Lower leg skin (tissue), 4 donors: Measurements from ENCODE around the gene TERT. TPM values are rescaled to one million over a fixed set of nuclear protein-coding genes. Genes with fewer than 3 reads are reported as not detected.
"Not testable (repeated sequence)": the region's sequence is repeated elsewhere in the genome, so short reads cannot be mapped to it uniquely, and the experiment has no call there.

Source experiments
- DNase-seq, 2 donors: peaks; one replicate each; pipeline ENCODE4 v3.0.0-alpha.2; 2019; ENCODE audit warnings: low spot score in 2 of 2
- H3K4me3 ChIP-seq: fragments of 200-600 bp; sonication (generic); 2 replicates; pipeline ENCODE4 v1.5.1; 2017; ENCODE audit warnings: mild to moderate bottlenecking, low read depth; ENCODE audit not compliant: poor library complexity, severe bottlenecking
- CTCF ChIP-seq, 3 donors: fragments of 450-650 bp; IDR thresholded peaks; one replicate each; pipeline ENCODE4 v1.5.1; 2016; ENCODE audit warnings: antibody characterized with exemption in 3 of 3, mild to moderate bottlenecking in 3 of 3, moderate library complexity in 2 of 3
- POLR2A ChIP-seq, 2 donors: fragments of 450-650 bp; IDR thresholded peaks; one replicate each; pipeline ENCODE4 v1.6.1; 2016 to 2017; ENCODE audit warnings: antibody characterized with exemption in 2 of 2, mild to moderate bottlenecking in 1 of 2, moderate library complexity in 1 of 2
- WGBS, 2 donors: methylation state at CpG; one replicate each; pipeline ENCODE4 v1.1.5; 2018; 5-methylcytosine and 5-hydroxymethylcytosine counted together
- intact Hi-C: fragments of 100-400 bp; cut with DNase I; formaldehyde crosslinking; loops from one replicate; pipeline ENCODE4 v1.15.0; 2023; ENCODE audit warnings: low total_unique reads
- total RNA-seq, 4 donors: library from RNA; depleted of rRNA; stranded (reverse); fragments of >200 nt; gene quantifications; one replicate each; pipeline ENCODE4 v1.1.0, GENCODE V29; 2016

The TERT gene
- total RNA-seq, 4 donors from 2014 or later: 0.13 to 0.38 TPM; not detected in 2

DNA sequence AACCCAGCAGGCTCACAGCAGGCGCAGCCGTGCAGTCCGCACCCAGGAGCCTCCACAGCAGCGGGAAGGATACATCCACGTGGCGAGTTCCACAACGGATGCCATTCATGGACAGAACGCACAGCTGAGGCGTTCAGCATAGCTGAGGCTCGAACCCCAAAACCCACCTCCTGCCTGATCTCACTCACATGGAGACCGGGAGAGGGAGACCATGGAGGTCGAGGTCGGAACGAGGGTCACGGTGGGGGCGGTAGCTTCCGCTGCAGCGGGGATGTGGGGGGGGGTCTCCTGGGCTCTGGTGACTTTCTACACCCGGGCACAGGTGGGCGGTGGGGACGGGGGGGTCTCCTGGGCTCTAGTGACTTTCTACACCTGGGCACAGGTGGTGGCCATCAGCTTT is 17.5 kb downstream of the TERT start:
- intact Hi-C loops: no loop called here
- TF ChIP-seq CTCF (IDR thresholded peaks at IDR 0.05): no peak
- no peak for TF ChIP-seq POLR2A (IDR thresholded peaks at IDR 0.05)
- no peak overlapping the region for H3K4me3 ChIP-seq
- no peak for DNase-seq
- WGBS, 2 donors: 90% methylated on average over 21 of the region's 21 CpGs

GRCh38 chr5:1276930-1277329 is 17.9 kb downstream of the TERT start:
- H3K4me3 ChIP-seq: no peak overlapping the region
- no peak for TF ChIP-seq POLR2A (IDR thresholded peaks at IDR 0.05)
- TF ChIP-seq CTCF (IDR thresholded peaks at IDR 0.05): no peak
- DNase-seq: no peak
- intact Hi-C loops: no loop called here
- 84 to 90% methylated on average over 17 to 18 of the region's 20 CpGs for WGBS, 2 donors

DNA sequence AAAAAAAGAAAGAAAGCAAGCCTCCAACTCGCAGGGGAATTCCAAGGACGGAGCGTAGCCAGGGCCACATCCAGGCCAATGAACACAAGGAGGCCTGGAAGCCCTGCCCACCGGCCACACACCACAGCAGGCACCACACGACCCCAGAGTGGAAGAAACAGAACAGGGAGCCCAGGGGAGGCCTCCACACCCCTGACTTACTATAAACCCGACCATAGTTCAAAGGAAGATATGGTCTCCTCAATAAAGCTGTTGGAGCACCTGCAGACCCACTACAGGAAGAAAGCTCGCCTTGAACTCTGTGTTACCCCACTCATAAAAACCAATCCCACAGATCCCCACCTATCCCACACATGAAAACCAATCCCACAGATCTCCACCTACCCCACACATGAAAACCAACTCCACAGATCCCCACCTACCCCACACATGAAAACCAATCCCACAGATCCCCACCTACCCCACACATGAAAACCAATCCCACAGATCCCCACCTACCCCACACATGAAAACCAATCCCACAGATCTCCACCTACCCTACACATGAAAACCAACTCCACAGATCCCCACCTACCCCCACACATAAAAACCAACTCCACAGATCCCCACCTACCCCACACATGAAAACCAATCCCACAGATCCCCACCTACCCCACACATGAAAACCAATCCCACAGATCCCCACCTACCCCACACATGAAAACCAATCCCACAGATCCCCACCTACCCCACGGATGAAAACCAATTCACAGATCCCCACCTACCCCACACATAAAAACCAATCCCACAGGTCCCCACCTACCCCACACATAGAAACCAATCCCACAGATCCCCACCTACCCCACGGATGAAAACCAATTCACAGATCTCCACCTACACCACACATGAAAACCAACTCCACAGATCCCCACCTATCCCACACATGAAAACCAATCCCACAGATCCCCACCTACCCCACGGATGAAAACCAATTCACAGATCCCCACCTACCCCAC is 19.2 kb downstream of the TERT start:
- 76 to 77% methylated on average over 10 of the region's 10 CpGs for WGBS, 2 donors
- DNase-seq, H3K4me3 ChIP-seq, intact Hi-C loops: not testable (repeated sequence)

GRCh38 chr5:1274471-1274870 is 20.4 kb downstream of the TERT start:
- WGBS, 2 donors: 78 to 81% methylated on average over 16 of the region's 16 CpGs
- DNase-seq: no peak
- intact Hi-C loops: no loop called here
- no peak overlapping the region for H3K4me3 ChIP-seq
- no peak for TF ChIP-seq POLR2A (IDR thresholded peaks at IDR 0.05)
- TF ChIP-seq CTCF (IDR thresholded peaks at IDR 0.05): no peak

GRCh38 chr5:1273745-1274144 is 21.1 kb downstream of the TERT start:
- 91 to 92% methylated on average over 12 to 16 of the region's 20 CpGs for WGBS, 2 donors
- no peak for DNase-seq
- no peak overlapping the region for H3K4me3 ChIP-seq
- intact Hi-C loops: no loop called here
- TF ChIP-seq CTCF (IDR thresholded peaks at IDR 0.05): no peak
- TF ChIP-seq POLR2A (IDR thresholded peaks at IDR 0.05): no peak

- no peak for TF ChIP-seq POLR2A (IDR thresholded peaks at IDR 0.05)
- TF ChIP-seq CTCF (IDR thresholded peaks at IDR 0.05): no peak
- H3K4me3 ChIP-seq: no peak overlapping the region
- 93 to 94% methylated on average over 21 of the region's 21 CpGs for WGBS, 2 donors
- intact Hi-C loops: no loop called here
- no peak for DNase-seq
These were observed 22.7 kb downstream of the TERT start for GRCh38 chr5:1272201-1272600.
